H9 (cell line): Measurements from ENCODE around the gene METTL25B. TPM values are rescaled to one million over a fixed set of nuclear protein-coding genes. Genes with fewer than 3 reads are reported as not detected.

Source experiments
- DNase-seq: peaks from one replicate; pipeline ENCODE4 v3.0.0-alpha.2; 2017
- H2AFZ ChIP-seq: one replicate; pipeline ENCODE4 v1.6.1; 2013; ENCODE audit warnings: mild to moderate bottlenecking, low read length, control low read depth, moderate library complexity
- H2AK5ac ChIP-seq: 2 replicates; pipeline ENCODE4 v1.6.1; 2013; ENCODE audit warnings: low read length, control low read depth, mixed read lengths; ENCODE audit not compliant: insufficient read length
- H2BK120ac ChIP-seq: one replicate; pipeline ENCODE4 v1.6.1; 2013; ENCODE audit warnings: low read depth, mild to moderate bottlenecking, low read length, control low read depth, inconsistent platforms; ENCODE audit not compliant: poor library complexity, severe bottlenecking
- H2BK12ac ChIP-seq: 2 replicates; pipeline ENCODE4 v1.6.1; 2013; ENCODE audit warnings: low read length, control low read depth, mixed read lengths, low read depth; ENCODE audit not compliant: insufficient read length
- H2BK15ac ChIP-seq: 2 replicates; pipeline ENCODE4 v1.6.1; 2013; ENCODE audit warnings: low read depth, low read length, control low read depth
- H2BK20ac ChIP-seq: one replicate; pipeline ENCODE4 v1.6.1; 2013; ENCODE audit warnings: low read depth, mild to moderate bottlenecking, low read length, control low read depth, inconsistent platforms; ENCODE audit not compliant: poor library complexity, severe bottlenecking
- H2BK5ac ChIP-seq: 2 replicates; pipeline ENCODE4 v1.6.1; 2013; ENCODE audit warnings: low read length, control low read depth, mixed read lengths; ENCODE audit not compliant: insufficient read length
- H3K14ac ChIP-seq: 2 replicates; pipeline ENCODE4 v1.6.1; 2013; ENCODE audit warnings: low read length, control low read depth; ENCODE audit not compliant: insufficient read depth
- H3K18ac ChIP-seq: 2 replicates; pipeline ENCODE4 v1.6.1; 2013; ENCODE audit warnings: low read depth, mild to moderate bottlenecking, mixed read lengths, low read length, control low read depth; ENCODE audit not compliant: insufficient read length
- H3K23ac ChIP-seq: 2 replicates; pipeline ENCODE4 v1.6.1; 2013; ENCODE audit warnings: low read length, control low read depth, mixed read lengths, low read depth; ENCODE audit not compliant: insufficient read length
- H3K23me2 ChIP-seq: 2 replicates; pipeline ENCODE4 v1.6.1; 2013; ENCODE audit warnings: low read depth, mild to moderate bottlenecking, mixed read lengths, low read length, control low read depth; ENCODE audit not compliant: insufficient read length, poor library complexity, severe bottlenecking
- H3K27ac ChIP-seq: 2 replicates; pipeline ENCODE4 v1.5.1; 2013; ENCODE audit warnings: low read length, control low read depth, mixed read lengths, low read depth; ENCODE audit not compliant: insufficient read length
- H3K27me3 ChIP-seq: 2 replicates; pipeline ENCODE4 v1.6.1; 2013; ENCODE audit warnings: low read length, control low read depth, inconsistent platforms; ENCODE audit not compliant: insufficient read depth
- H3K4ac ChIP-seq: 2 replicates; pipeline ENCODE4 v1.6.1; 2013; ENCODE audit warnings: low read depth, mild to moderate bottlenecking, control low read depth, inconsistent platforms, low read length, moderate library complexity
- H3K4me1 ChIP-seq: 2 replicates; pipeline ENCODE4 v1.6.1; 2013; ENCODE audit warnings: low read length, control low read depth, inconsistent platforms; ENCODE audit not compliant: insufficient read depth
- H3K4me2 ChIP-seq: 2 replicates; pipeline ENCODE4 v1.6.1; 2013; ENCODE audit warnings: low read length, control low read depth, mixed read lengths; ENCODE audit not compliant: insufficient read length, insufficient read depth
- H3K56ac ChIP-seq: 2 replicates; pipeline ENCODE4 v1.6.1; 2013; ENCODE audit warnings: low read depth, mild to moderate bottlenecking, mixed read lengths, low read length, control low read depth; ENCODE audit not compliant: insufficient read length
- H3K79me1 ChIP-seq: 2 replicates; pipeline ENCODE4 v1.6.1; 2013; ENCODE audit warnings: low read depth, mild to moderate bottlenecking, moderate library complexity, low read length, control low read depth, inconsistent platforms; ENCODE audit not compliant: insufficient read depth, poor library complexity, severe bottlenecking
- H3K79me2 ChIP-seq: 2 replicates; pipeline ENCODE4 v1.6.1; 2013; ENCODE audit warnings: low read length, control low read depth, inconsistent platforms; ENCODE audit not compliant: insufficient read depth
- H3K9ac ChIP-seq: 2 replicates; pipeline ENCODE4 v1.6.1; 2013; ENCODE audit warnings: low read length, control low read depth, mixed read lengths; ENCODE audit not compliant: insufficient read length; ENCODE audit errors: extremely low read depth
- H3K9me3 ChIP-seq: one replicate; pipeline ENCODE4 v1.6.1; 2013; ENCODE audit warnings: low read depth, low read length, inconsistent platforms; ENCODE audit not compliant: control insufficient read depth
- H3T11ph ChIP-seq: one replicate; pipeline ENCODE4 v1.6.1; 2013; ENCODE audit warnings: mild to moderate bottlenecking, low read length, control low read depth, inconsistent platforms
- H4K20me1 ChIP-seq: one replicate; pipeline ENCODE4 v1.6.1; 2013; ENCODE audit not compliant: control insufficient read depth, insufficient read length, insufficient read depth
- H4K5ac ChIP-seq: 2 replicates; pipeline ENCODE4 v1.6.1; 2013; ENCODE audit warnings: low read depth, mild to moderate bottlenecking, mixed read lengths, low read length, control low read depth; ENCODE audit not compliant: insufficient read length
- H4K8ac ChIP-seq: replicated peaks from 2 replicates; pipeline ENCODE4 v1.6.1; 2013; ENCODE audit warnings: low read length, control low read depth, mixed read lengths, low read depth; ENCODE audit not compliant: insufficient read length
- H4K91ac ChIP-seq: 2 replicates; pipeline ENCODE4 v1.6.1; 2013; ENCODE audit warnings: low read depth, mild to moderate bottlenecking, moderate library complexity, mixed read lengths, low read length, control low read depth; ENCODE audit not compliant: insufficient read length
- H3K27ac Mint-ChIP-seq, 3 experiments: 2 replicates in 2 of 3; 3 replicates in 1 of 3; pipeline ENCODE4 v1.8.0; 2020 to 2021; ENCODE audit warnings: mixed read lengths in 3 of 3, mild to moderate bottlenecking in 1 of 3, moderate library complexity in 1 of 3
- H3K27me3 Mint-ChIP-seq: 2 replicates; pipeline ENCODE4 v1.8.0; 2021; ENCODE audit warnings: low read depth, mild to moderate bottlenecking, moderate library complexity, mixed read lengths
- H3K36me3 Mint-ChIP-seq, 3 experiments: 2 replicates in 2 of 3; 3 replicates in 1 of 3; pipeline ENCODE4 v1.8.0; 2020 to 2021; ENCODE audit warnings: low read depth in 3 of 3, mixed read lengths in 3 of 3; ENCODE audit not compliant: insufficient read depth in 1 of 3
- H3K4me1 Mint-ChIP-seq, 2 experiments: 2 replicates each; pipeline ENCODE4 v1.8.0; 2020; ENCODE audit warnings: mixed read lengths in 2 of 2
- H3K4me3 Mint-ChIP-seq, 2 experiments: 2 replicates in 1 of 2; 3 replicates in 1 of 2; pipeline ENCODE4 v1.8.0; 2020 to 2021; ENCODE audit warnings: mild to moderate bottlenecking in 2 of 2, mixed read lengths in 2 of 2, moderate library complexity in 1 of 2
- H3K9me3 Mint-ChIP-seq, 2 experiments: 2 replicates in 1 of 2; 3 replicates in 1 of 2; pipeline ENCODE4 v1.8.0; 2020; ENCODE audit warnings: mild to moderate bottlenecking in 2 of 2, mixed read lengths in 2 of 2, moderate library complexity in 1 of 2
- CTCF ChIP-seq: fragments of 200-600 bp; sonication (generic); conservative IDR thresholded peaks from 3 replicates; pipeline ENCODE4 v1.8.0; 2021; ENCODE audit warnings: antibody characterized with exemption, mild to moderate bottlenecking
- WGBS: extraction: QIAGEN DNeasy Blood & Tissue Kit; methylation state at CpG from one replicate; pipeline ENCODE4 v1.1.7; 2013; ENCODE audit warnings: missing lambda C conversion rate, low lambda C conversion rate, mixed read lengths; ENCODE audit not compliant: insufficient read length; ENCODE audit errors: extremely low coverage; 5-methylcytosine and 5-hydroxymethylcytosine counted together
- total RNA-seq: library from RNA; stranded (reverse); gene quantifications from 2 replicates; pipeline ENCODE4 v1.2.1, GENCODE V29; 2021

Gene METTL25B
- total RNA-seq, 1 experiment from 2014 or later = 26.2 TPM

- H3K36me3 Mint-ChIP-seq = peaks cover 14 to 44% (median 27%) of the 10 kb centered on the region in 3 experiments
- H3K4me3 Mint-ChIP-seq = no peak overlapping the region
- H3K9ac ChIP-seq = no peak overlapping the region
- TF ChIP-seq CTCF = peak; percentile 28; the same call in 2 of the 3 replicates
- H3K4me1 ChIP-seq = no peaks in the 10 kb centered on the region
- H2BK120ac ChIP-seq = no peak overlapping the region
- no peak overlapping the region for H3K27ac Mint-ChIP-seq
- peaks cover 22% of the 10 kb centered on the region for H3K79me1 ChIP-seq
- H3K27me3 Mint-ChIP-seq = no peaks in the 10 kb centered on the region
- H2BK12ac ChIP-seq = no peak overlapping the region
- H3K23ac ChIP-seq = no peak overlapping the region
- no peak overlapping the region for H3T11ph ChIP-seq
- no peaks in the 10 kb centered on the region for H3K9me3 Mint-ChIP-seq
- H3K4ac ChIP-seq = no peak overlapping the region
- H4K5ac ChIP-seq = no peak overlapping the region
- H4K91ac ChIP-seq = no peak overlapping the region
- no peak overlapping the region for H2BK20ac ChIP-seq
- no peak overlapping the region for H2BK5ac ChIP-seq
- H3K23me2 ChIP-seq = peaks cover 5% of the 10 kb centered on the region
- H2AFZ ChIP-seq = no peak overlapping the region
- H3K18ac ChIP-seq = no peak overlapping the region
- no peaks in the 10 kb centered on the region for H4K20me1 ChIP-seq
- no peak overlapping the region for H2AK5ac ChIP-seq
- H2BK15ac ChIP-seq = no peak overlapping the region
- H4K8ac ChIP-seq = no peak overlapping the region
- H3K4me1 Mint-ChIP-seq = peaks cover 21 to 30% of the 10 kb centered on the region in 2 experiments
- no peaks in the 10 kb centered on the region for H3K27me3 ChIP-seq
- H3K9me3 ChIP-seq = no peaks in the 10 kb centered on the region
- peaks cover 39% of the 10 kb centered on the region for H3K79me2 ChIP-seq
- no peak for DNase-seq
- no peak overlapping the region for H3K4me2 ChIP-seq
- no peak overlapping the region for H3K14ac ChIP-seq
- WGBS = no CpG with 5 or more reads among the region's 3 CpGs
- no peak overlapping the region for H3K56ac ChIP-seq
- H3K27ac ChIP-seq = no peak overlapping the region
Measured at GRCh38 chr1:156773607-156774006, 45.3 kb downstream of the METTL25B start.
